C4-2B (cell line): ENCODE results near the gene SKOR1.

ENCODE experiments used
- CTCF ChIP-seq: fragments of 450-650 bp; conservative IDR thresholded peaks from 2 replicates; pipeline ENCODE4 v1.5.1; 2017; ENCODE audit warnings: mild to moderate bottlenecking
- ZFX ChIP-seq: fragments of 450-650 bp; IDR thresholded peaks from 2 replicates; pipeline ENCODE4 v1.6.1; 2017

GRCh38 chr15:67883234-67883773, 58.0 kb downstream of the SKOR1 start:
- no peak for TF ChIP-seq CTCF
- TF ChIP-seq ZFX = no peak
